ENCODE measurements around the gene CAMK2N1.

The CAMK2N1 gene

DNA sequence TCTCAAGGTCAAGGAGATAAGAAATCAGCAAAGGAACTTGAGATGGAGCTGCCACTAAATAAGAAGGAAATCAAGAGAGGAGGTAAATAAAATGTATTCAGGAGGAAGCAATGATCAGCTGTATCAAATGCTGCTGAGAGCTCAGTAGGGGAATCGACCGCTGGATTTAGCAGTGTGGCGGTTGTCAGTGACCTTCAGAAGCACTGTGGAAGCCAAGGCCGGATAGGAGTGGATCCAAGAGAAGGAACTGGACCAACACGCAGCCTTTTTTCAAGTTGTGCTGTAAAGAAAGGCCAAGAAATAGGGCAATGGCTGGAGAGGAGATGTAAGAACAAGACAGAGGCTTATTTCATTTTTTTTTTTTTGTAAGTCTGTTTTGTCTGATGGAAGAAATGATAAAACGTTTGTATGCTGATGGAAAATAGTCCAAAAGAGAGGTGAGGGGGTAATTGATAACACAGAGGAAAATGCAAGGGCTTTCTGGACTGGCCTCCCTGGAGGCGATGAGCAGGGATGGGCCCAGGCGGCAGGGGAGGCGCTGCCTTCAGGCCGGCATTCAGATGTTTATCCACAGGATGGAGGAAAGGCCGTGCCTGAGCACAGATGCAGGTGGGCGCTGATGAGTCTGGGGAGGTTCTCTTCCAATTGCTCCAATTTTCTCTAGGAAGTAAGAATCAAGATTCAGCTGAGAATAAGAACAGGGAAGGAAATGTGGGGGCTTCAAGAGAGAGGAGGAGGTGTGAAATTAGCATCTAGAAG lies 48.8 kb upstream of the CAMK2N1 start (continued):
- TF ChIP-seq, protein P1, sequence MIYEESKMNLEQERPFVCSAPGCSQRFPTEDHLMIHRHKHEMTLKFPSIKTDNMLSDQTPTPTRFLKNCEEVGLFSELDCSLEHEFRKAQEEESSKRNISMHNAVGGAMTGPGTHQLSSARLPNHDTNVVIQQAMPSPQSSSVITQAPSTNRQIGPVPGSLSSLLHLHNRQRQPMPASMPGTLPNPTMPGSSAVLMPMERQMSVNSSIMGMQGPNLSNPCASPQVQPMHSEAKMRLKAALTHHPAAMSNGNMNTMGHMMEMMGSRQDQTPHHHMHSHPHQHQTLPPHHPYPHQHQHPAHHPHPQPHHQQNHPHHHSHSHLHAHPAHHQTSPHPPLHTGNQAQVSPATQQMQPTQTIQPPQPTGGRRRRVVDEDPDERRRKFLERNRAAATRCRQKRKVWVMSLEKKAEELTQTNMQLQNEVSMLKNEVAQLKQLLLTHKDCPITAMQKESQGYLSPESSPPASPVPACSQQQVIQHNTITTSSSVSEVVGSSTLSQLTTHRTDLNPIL (CRISPR knock-in tag; IDR thresholded peaks at IDR 0.05; ENCODE audit: low read depth): no peak
- TF ChIP-seq TOX (CRISPR knock-in tag; IDR thresholded peaks at IDR 0.05; ENCODE audit: borderline replicate concordance): no peak
- TF ChIP-seq, protein P2, sequence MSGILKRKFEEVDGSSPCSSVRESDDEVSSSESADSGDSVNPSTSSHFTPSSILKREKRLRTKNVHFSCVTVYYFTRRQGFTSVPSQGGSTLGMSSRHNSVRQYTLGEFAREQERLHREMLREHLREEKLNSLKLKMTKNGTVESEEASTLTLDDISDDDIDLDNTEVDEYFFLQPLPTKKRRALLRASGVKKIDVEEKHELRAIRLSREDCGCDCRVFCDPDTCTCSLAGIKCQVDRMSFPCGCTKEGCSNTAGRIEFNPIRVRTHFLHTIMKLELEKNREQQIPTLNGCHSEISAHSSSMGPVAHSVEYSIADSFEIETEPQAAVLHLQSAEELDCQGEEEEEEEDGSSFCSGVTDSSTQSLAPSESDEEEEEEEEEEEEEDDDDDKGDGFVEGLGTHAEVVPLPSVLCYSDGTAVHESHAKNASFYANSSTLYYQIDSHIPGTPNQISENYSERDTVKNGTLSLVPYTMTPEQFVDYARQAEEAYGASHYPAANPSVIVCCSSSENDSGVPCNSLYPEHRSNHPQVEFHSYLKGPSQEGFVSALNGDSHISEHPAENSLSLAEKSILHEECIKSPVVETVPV (CRISPR knock-in tag; IDR thresholded peaks at IDR 0.05): no peak

DNA sequence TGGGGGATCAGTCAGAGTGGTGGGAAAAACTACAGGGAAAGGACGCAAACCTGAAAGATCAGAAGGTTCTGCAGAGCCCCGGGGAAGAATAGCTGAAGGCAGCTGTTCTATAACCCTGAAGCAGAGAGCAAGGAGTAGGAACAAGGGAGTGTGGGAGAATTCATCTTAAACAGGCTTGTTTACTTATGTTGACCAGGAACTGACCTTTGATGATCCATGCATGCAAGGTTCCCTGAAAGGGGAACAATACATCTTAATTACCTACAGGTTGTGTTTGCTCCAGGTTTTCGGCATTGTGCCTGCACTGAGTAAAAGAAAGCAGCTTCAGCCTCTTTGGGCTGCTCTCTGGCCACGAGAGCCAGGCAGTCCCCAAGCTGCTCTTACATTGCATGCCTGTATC lies 47.6 kb upstream of the CAMK2N1 start:
- ATAC-seq: no peak

DNA sequence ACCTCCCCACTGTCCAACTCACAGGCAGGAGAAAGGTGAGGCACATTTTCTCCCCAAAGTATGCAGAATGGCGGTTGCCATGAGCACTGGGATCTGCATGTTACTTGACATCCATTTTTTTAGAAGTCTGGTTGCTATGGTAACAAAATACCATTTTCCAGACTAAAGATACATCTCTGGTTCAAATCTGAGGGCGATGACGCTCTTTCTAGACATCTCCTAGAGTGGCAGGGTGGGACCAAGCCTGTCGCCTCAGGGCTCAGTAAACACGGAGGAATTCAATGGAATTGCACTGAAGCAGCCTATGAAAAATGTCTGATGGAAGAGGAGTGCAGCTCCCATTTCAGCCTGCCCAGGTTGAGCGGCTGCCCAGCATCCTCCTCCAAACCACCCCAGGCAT lies 44.9 kb upstream of the CAMK2N1 start:
- ATAC-seq: no peak; the same call in 2 of the 3 replicates
- TF ChIP-seq ZNF70 (CRISPR knock-in tag; IDR thresholded peaks at IDR 0.05) (no peak), GLIS3 (CRISPR knock-in tag; IDR thresholded peaks at IDR 0.05) (no peak), ZC3H10 (CRISPR knock-in tag; IDR thresholded peaks at IDR 0.05) (no peak), ARNTL (CRISPR knock-in tag; IDR thresholded peaks at IDR 0.05; ENCODE audit: borderline replicate concordance, low read depth) (no peak), RARB (CRISPR knock-in tag; IDR thresholded peaks at IDR 0.05) (no peak), TOX (CRISPR knock-in tag; IDR thresholded peaks at IDR 0.05; ENCODE audit: borderline replicate concordance) (no peak), TCF4 (CRISPR knock-in tag; IDR thresholded peaks at IDR 0.05; ENCODE audit: borderline replicate concordance) (no peak), SNAI2 (CRISPR knock-in tag; IDR thresholded peaks at IDR 0.05) (no peak), CSDC2 (CRISPR knock-in tag; IDR thresholded peaks at IDR 0.05) (no peak), BACH2 (CRISPR knock-in tag; IDR thresholded peaks at IDR 0.05; ENCODE audit: borderline replicate concordance) (no peak), ZNF565 (CRISPR knock-in tag; conservative IDR thresholded peaks at IDR 0.05; ENCODE audit: low read depth) (no peak), PPARA (CRISPR knock-in tag; IDR thresholded peaks at IDR 0.05; ENCODE audit: borderline replicate concordance) (no peak)
- TF ChIP-seq, protein P3, sequence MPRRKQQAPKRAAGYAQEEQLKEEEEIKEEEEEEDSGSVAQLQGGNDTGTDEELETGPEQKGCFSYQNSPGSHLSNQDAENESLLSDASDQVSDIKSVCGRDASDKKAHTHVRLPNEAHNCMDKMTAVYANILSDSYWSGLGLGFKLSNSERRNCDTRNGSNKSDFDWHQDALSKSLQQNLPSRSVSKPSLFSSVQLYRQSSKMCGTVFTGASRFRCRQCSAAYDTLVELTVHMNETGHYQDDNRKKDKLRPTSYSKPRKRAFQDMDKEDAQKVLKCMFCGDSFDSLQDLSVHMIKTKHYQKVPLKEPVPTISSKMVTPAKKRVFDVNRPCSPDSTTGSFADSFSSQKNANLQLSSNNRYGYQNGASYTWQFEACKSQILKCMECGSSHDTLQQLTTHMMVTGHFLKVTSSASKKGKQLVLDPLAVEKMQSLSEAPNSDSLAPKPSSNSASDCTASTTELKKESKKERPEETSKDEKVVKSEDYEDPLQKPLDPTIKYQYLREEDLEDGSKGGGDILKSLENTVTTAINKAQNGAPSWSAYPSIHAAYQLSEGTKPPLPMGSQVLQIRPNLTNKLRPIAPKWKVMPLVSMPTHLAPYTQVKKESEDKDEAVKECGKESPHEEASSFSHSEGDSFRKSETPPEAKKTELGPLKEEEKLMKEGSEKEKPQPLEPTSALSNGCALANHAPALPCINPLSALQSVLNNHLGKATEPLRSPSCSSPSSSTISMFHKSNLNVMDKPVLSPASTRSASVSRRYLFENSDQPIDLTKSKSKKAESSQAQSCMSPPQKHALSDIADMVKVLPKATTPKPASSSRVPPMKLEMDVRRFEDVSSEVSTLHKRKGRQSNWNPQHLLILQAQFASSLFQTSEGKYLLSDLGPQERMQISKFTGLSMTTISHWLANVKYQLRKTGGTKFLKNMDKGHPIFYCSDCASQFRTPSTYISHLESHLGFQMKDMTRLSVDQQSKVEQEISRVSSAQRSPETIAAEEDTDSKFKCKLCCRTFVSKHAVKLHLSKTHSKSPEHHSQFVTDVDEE (CRISPR knock-in tag; IDR thresholded peaks at IDR 0.05): no peak
- TF ChIP-seq, protein P4, sequence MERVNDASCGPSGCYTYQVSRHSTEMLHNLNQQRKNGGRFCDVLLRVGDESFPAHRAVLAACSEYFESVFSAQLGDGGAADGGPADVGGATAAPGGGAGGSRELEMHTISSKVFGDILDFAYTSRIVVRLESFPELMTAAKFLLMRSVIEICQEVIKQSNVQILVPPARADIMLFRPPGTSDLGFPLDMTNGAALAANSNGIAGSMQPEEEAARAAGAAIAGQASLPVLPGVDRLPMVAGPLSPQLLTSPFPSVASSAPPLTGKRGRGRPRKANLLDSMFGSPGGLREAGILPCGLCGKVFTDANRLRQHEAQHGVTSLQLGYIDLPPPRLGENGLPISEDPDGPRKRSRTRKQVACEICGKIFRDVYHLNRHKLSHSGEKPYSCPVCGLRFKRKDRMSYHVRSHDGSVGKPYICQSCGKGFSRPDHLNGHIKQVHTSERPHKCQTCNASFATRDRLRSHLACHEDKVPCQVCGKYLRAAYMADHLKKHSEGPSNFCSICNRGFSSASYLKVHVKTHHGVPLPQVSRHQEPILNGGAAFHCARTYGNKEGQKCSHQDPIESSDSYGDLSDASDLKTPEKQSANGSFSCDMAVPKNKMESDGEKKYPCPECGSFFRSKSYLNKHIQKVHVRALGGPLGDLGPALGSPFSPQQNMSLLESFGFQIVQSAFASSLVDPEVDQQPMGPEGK (CRISPR knock-in tag; IDR thresholded peaks at IDR 0.05; ENCODE audit: borderline replicate concordance): no peak
- TF ChIP-seq, protein P5, sequence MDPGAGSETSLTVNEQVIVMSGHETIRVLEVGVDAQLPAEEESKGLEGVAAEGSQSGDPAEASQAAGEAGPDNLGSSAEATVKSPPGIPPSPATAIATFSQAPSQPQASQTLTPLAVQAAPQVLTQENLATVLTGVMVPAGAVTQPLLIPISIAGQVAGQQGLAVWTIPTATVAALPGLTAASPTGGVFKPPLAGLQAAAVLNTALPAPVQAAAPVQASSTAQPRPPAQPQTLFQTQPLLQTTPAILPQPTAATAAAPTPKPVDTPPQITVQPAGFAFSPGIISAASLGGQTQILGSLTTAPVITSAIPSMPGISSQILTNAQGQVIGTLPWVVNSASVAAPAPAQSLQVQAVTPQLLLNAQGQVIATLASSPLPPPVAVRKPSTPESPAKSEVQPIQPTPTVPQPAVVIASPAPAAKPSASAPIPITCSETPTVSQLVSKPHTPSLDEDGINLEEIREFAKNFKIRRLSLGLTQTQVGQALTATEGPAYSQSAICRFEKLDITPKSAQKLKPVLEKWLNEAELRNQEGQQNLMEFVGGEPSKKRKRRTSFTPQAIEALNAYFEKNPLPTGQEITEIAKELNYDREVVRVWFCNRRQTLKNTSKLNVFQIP (CRISPR knock-in tag; IDR thresholded peaks at IDR 0.05; ENCODE audit: borderline replicate concordance, low read depth): no peak

More for the DNA sequence above, 47.6 kb upstream of the CAMK2N1 start:
- TF ChIP-seq OSR1 (CRISPR knock-in tag; IDR thresholded peaks at IDR 0.05): no peak
- TF ChIP-seq RARB (CRISPR knock-in tag; IDR thresholded peaks at IDR 0.05): no peak
- TF ChIP-seq, protein P1 (CRISPR knock-in tag; IDR thresholded peaks at IDR 0.05; ENCODE audit: low read depth): no peak
- TF ChIP-seq, protein P3 (CRISPR knock-in tag; IDR thresholded peaks at IDR 0.05): no peak
- no peak for TF ChIP-seq ZNF8 (CRISPR knock-in tag; IDR thresholded peaks at IDR 0.05)

Measured in SK-N-SH treated with all-trans-retinoic acid at 6 μM for 48 hours (cell line).